OCI-LY7 (cell line): ENCODE results near the gene OR10A5. TPM values are rescaled to one million over a fixed set of nuclear protein-coding genes. Genes with fewer than 3 reads are reported as not detected.

Experiments
- BruUV-seq: library from RNA; stranded (reverse); fragments of 400-500 nt; replicated peaks from 2 replicates; lab custom pipeline; 2021; lab: Mats Ljungman, UMichigan
- CTCF ChIA-PET: fragments of 300-600 bp; sonication (Branson Sonifier 250); formaldehyde crosslinking; loops from one replicate; lab custom pipeline; 2022; ENCODE audit warnings: antibody characterized with exemption; ENCODE audit not compliant: unreplicated experiment; lab: Charles Lee
- POLR2A ChIA-PET: fragments of 300-600 bp; sonication (Branson Sonifier 250); formaldehyde crosslinking; loops from one replicate; lab custom pipeline; 2022; ENCODE audit warnings: antibody characterized with exemption; lab: Charles Lee
- DNase-seq: peaks from one replicate; pipeline ENCODE4 v3.0.0-alpha.2; 2015; ENCODE audit warnings: low spot score
- H2AFZ ChIP-seq: fragments of 200-600 bp; sonication (generic), shearing (Covaris generic); 2 replicates; pipeline ENCODE4 v1.6.1; 2014; ENCODE audit warnings: mild to moderate bottlenecking, antibody characterized with exemption, low read length, moderate library complexity
- H3K27ac ChIP-seq: fragments of 200-600 bp; sonication (generic); 2 replicates; pipeline ENCODE4 v1.5.1; 2014; ENCODE audit warnings: mixed run types, low read depth, mild to moderate bottlenecking, moderate library complexity, low read length, inconsistent platforms; ENCODE audit not compliant: poor library complexity, severe bottlenecking
- H3K36me3 ChIP-seq: fragments of 200-600 bp; sonication (generic); 2 replicates; pipeline ENCODE4 v1.6.1; 2014; ENCODE audit warnings: mild to moderate bottlenecking, antibody characterized with exemption, low read length, moderate library complexity, mixed read lengths; ENCODE audit not compliant: insufficient read depth
- H3K4me1 ChIP-seq: fragments of 200-600 bp; sonication (generic); 2 replicates; pipeline ENCODE4 v1.5.1; 2014; ENCODE audit warnings: mild to moderate bottlenecking, low read length; ENCODE audit not compliant: insufficient read depth, poor library complexity, severe bottlenecking
- H3K4me2 ChIP-seq: fragments of 200-600 bp; sonication (generic); 2 replicates; pipeline ENCODE4 v1.6.1; 2014; ENCODE audit warnings: mild to moderate bottlenecking, low read length
- H3K4me3 ChIP-seq: fragments of 200-600 bp; sonication (generic); 2 replicates; pipeline ENCODE4 v1.5.1; 2014; ENCODE audit warnings: mild to moderate bottlenecking, low read depth, low read length; ENCODE audit not compliant: poor library complexity, severe bottlenecking
- H3K79me2 ChIP-seq: fragments of 200-600 bp; sonication (generic); 2 replicates; pipeline ENCODE4 v1.6.1; 2016; ENCODE audit warnings: low read depth, mild to moderate bottlenecking, low read length, moderate library complexity, mixed read lengths; ENCODE audit not compliant: insufficient read depth
- H3K9me2 ChIP-seq: fragments of 200-600 bp; sonication (generic); 2 replicates; pipeline ENCODE4 v1.6.1; 2016; ENCODE audit warnings: mild to moderate bottlenecking, low read length, mixed read lengths; ENCODE audit not compliant: insufficient read depth
- H3K9me3 ChIP-seq: fragments of 200-600 bp; sonication (generic); 2 replicates; pipeline ENCODE4 v1.6.1; 2014; ENCODE audit warnings: mild to moderate bottlenecking, mixed run types, low read length, mixed read lengths
- H4K20me1 ChIP-seq: fragments of 200-600 bp; sonication (generic); 2 replicates; pipeline ENCODE4 v1.6.1; 2014; ENCODE audit warnings: mild to moderate bottlenecking, antibody characterized with exemption, low read length, moderate library complexity, mixed read lengths; ENCODE audit not compliant: insufficient read depth
- EZH2phosphoT487 ChIP-seq: fragments of 200-600 bp; sonication (generic); IDR thresholded peaks from 2 replicates; pipeline ENCODE4 v1.6.1; 2018; ENCODE audit warnings: low read depth, borderline replicate concordance, mild to moderate bottlenecking, mixed run types, antibody characterized with exemption, low read length, moderate library complexity, mixed read lengths
- intact Hi-C: fragments of 100-400 bp; cut with micrococcal nuclease; formaldehyde crosslinking; loops from one replicate; pipeline ENCODE4 v1.10.0; 2022; ENCODE audit not compliant: unreplicated experiment
- total RNA-seq, 2 experiments: library from RNA; depleted of rRNA in 1 of 2; stranded (reverse); fragments of >200 nt in 1 of 2; shearing (Covaris generic) in 1 of 2; gene quantifications; 2 replicates each; pipeline ENCODE4 v1.2.3, GENCODE V29; 2014 to 2022
- TF ChIP-seq, protein P1 (sequence below): fragments of 200-600 bp; sonication (generic); conservative IDR thresholded peaks from 2 replicates; pipeline ENCODE4 v1.5.1; 2014; ENCODE audit warnings: mild to moderate bottlenecking, antibody characterized with exemption, low read length, moderate library complexity, mixed read lengths

Gene OR10A5
- total RNA-seq, 2 experiments from 2014 or later, result not detected

DNA sequence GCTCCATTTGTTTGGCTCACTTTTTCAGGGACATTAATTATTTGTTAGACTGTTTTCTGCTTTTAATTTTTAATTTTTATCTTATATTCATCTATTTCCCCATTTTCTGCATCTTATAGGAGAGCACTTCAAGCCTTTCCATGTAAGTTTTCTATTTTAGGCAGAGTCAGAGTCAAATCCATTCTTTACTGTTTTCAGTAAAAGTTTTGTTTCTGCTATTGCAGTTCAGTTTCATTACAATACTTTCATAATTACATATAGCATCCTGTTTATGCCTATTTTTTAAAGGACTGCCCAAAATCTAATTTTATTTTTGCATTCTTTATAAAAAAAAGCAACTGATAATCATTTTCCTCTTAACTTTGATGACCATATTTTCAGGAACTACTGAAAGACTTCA, 3.8 kb upstream of the OR10A5 start:
- TF ChIP-seq EZH2phosphoT487, result no peak
- TF ChIP-seq, protein P1, sequence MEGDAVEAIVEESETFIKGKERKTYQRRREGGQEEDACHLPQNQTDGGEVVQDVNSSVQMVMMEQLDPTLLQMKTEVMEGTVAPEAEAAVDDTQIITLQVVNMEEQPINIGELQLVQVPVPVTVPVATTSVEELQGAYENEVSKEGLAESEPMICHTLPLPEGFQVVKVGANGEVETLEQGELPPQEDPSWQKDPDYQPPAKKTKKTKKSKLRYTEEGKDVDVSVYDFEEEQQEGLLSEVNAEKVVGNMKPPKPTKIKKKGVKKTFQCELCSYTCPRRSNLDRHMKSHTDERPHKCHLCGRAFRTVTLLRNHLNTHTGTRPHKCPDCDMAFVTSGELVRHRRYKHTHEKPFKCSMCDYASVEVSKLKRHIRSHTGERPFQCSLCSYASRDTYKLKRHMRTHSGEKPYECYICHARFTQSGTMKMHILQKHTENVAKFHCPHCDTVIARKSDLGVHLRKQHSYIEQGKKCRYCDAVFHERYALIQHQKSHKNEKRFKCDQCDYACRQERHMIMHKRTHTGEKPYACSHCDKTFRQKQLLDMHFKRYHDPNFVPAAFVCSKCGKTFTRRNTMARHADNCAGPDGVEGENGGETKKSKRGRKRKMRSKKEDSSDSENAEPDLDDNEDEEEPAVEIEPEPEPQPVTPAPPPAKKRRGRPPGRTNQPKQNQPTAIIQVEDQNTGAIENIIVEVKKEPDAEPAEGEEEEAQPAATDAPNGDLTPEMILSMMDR, result no peak
- Histone ChIP-seq H3K4me1 (no peaks in the 10 kb centered on the region), H2AFZ (no peak overlapping the region), H3K4me3 (no peak overlapping the region), H3K79me2 (no peaks in the 10 kb centered on the region), H3K4me2 (no peak overlapping the region), H3K9me3 (no peaks in the 10 kb centered on the region), H3K36me3 (no peaks in the 10 kb centered on the region), H4K20me1 (no peaks in the 10 kb centered on the region), H3K27ac (no peak overlapping the region), H3K9me2 (peaks cover 5% of the 10 kb centered on the region; the same call in 1 of the 2 replicates)
- ChIA-PET POLR2A (no interaction called here), CTCF (no interaction called here)
- intact Hi-C loops, result no loop called here
- BruUV-seq, result no TSS peak
- DNase-seq, result no peak

GRCh38 chr11:6843670-6844069, 1.8 kb upstream of the OR10A5 start:
- Histone ChIP-seq H3K36me3 (no peaks in the 10 kb centered on the region), H3K4me2 (no peak overlapping the region), H3K79me2 (no peaks in the 10 kb centered on the region), H3K4me3 (no peak overlapping the region), H2AFZ (no peak overlapping the region), H3K9me3 (no peaks in the 10 kb centered on the region), H3K4me1 (no peaks in the 10 kb centered on the region), H3K27ac (no peak overlapping the region), H3K9me2 (peaks cover 5% of the 10 kb centered on the region; the same call in 1 of the 2 replicates), H4K20me1 (no peaks in the 10 kb centered on the region)
- DNase-seq, result no peak
- ChIA-PET CTCF (no interaction called here), POLR2A (interaction anchor here (0.7 to 1.1 kb wide), 2 partner anchors 20 to 362 kb away, joined by 4 read pairs; no protein-coding TSS in a partner anchor)
- BruUV-seq, result no TSS peak
- intact Hi-C loops, result no loop called here
- TF ChIP-seq EZH2phosphoT487, result no peak
- TF ChIP-seq, protein P1, result no peak

GRCh38 chr11:6844356-6844755, 1.1 kb upstream of the OR10A5 start:
- Histone ChIP-seq H2AFZ (no peak overlapping the region), H3K36me3 (no peaks in the 10 kb centered on the region), H3K4me3 (no peak overlapping the region), H4K20me1 (no peaks in the 10 kb centered on the region), H3K4me2 (no peak overlapping the region), H3K27ac (no peak overlapping the region), H3K9me3 (no peaks in the 10 kb centered on the region), H3K79me2 (no peaks in the 10 kb centered on the region), H3K4me1 (no peaks in the 10 kb centered on the region), H3K9me2 (peaks cover 5% of the 10 kb centered on the region; the same call in 1 of the 2 replicates)
- no peak for DNase-seq
- intact Hi-C loops, result no loop called here
- TF ChIP-seq, protein P1, result no peak
- TF ChIP-seq EZH2phosphoT487, result no peak
- ChIA-PET POLR2A (no interaction called here), CTCF (no interaction called here)
- BruUV-seq, result no TSS peak
